Raji (cell line): ENCODE data around the gene ADAR.

Experiments used
- POLR2A ChIP-seq: IDR thresholded peaks from 2 replicates; pipeline ENCODE4 v1.6.1; 2011; ENCODE audit warnings: low read depth, low read length, control low read depth; ENCODE audit not compliant: insufficient read depth

Gene ADAR

DNA sequence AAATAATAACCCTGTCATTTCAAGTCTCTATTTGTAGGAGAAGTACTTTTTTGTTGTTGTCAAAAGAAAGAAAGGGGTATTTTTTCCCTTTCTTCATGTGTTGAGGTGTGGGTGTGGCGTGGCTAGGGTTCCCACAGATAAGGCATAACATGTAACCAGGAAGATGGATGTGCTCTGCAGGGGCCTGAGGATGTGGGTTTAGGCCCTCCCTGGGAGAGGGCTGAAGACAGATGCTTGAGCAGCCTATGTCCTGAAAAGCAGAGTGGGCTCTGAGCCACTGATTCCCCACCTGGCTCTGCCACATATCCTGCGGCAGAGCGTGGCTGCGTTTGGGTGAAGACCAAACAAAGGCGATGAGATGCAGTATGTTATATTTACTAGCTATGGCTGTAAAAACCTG is 13.9 kb upstream of the ADAR start:
- TF ChIP-seq POLR2A = no peak

DNA sequence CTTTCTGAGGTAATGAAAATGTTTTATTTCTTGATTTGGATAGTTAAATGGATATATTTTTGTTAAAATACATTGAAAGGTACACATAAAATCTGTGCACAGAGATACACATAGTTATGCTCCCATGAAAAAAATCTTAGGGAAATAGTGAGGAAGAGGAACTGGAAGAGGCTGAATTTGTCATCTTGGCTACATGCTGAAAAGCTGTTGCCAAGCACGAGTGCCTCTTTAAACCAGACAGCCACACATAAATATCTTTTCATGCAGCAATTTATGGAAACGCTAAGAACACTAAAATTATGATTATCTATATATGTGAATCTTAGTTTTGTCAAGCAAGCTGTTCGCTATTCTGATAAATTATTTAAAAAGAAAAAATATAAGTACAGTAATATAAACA is 12.8 kb upstream of the ADAR start:
- TF ChIP-seq POLR2A = no peak

DNA sequence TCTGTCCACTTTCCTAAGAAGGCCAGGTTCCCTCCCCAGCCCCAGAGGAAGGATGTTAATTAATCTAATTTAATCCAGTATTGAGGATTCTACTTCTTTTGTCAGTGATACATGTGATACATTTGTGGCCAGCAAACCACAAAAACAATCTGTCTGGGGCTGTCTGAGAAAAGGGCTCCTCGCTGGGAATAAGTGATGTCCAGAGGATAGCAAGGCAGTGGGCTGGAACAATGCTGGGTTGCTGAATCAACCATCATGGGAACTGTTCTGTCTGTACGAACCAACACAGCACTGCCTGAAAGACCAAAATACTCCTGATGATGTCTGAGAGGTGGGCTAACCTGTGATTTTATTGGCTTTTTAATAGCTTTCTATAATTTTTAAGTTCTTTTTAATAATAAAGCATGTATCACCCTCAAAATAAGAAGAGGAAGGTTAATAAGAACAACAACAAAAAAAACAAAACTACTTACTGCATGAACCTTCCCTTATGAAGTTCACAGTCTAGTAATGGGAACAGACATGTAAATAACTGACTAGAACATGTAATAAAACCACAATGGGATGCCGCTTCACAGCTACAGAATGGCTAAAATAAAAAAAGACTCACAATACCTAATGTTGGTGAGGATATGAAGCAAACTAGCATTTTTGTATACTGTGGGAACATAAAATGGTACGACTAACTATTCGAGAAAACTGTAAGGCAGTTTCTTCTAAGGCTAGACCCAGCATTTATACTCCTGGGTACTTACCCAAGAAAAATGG is 11.4 kb upstream of the ADAR start:
- TF ChIP-seq POLR2A = no peak

DNA sequence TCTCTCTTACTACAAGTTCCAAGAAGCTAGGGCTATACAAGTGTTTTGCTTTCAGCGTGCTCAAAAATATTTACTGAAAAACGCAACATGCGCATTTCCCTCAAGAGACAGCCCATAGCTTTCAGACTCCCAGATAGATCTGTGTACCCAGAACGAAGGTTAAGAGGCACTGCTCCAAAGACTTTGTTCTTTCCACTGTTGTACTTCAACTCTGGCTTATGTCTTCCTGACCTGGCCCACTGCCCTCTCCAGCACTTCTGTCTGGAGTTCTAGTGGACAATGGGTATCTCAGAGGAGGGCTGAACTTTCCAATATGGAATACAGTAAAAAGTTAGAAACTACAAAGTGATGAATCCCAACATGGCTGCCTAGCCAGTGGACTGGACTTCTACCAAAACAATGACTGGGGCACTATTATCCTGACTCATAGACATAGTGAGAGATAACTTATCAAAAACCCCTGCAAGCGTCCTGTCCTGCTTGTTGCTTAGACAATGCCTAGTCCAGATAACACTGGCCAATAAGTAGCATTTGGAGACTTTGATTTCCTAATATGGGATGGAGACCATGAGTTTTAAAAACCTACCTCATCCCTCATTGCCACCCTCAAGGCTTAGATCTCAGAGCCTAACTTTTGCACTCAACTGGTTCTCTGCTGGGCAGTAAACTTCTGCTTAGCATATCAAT is 8.8 kb upstream of the ADAR start:
- TF ChIP-seq POLR2A = no peak

DNA sequence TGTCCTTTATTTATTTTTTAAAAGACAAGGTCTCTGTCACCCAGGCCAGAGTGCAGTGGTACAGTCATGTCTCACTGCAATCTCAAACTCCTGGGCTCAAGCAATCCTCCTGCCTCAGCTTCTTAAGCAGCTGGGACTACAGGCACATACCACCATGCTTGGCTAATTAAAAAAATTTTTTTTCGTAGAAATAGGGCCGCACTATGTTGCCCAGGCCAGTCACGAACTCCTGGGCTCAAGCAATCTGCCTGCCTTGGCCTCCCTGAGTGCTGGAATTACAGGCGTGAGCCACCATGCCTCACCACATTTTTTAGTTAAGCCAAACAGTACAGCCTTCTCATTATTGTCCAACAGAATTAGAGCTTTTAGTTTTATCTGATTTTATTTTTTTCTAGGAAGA is 7.4 kb upstream of the ADAR start:
- no peak for TF ChIP-seq POLR2A

DNA sequence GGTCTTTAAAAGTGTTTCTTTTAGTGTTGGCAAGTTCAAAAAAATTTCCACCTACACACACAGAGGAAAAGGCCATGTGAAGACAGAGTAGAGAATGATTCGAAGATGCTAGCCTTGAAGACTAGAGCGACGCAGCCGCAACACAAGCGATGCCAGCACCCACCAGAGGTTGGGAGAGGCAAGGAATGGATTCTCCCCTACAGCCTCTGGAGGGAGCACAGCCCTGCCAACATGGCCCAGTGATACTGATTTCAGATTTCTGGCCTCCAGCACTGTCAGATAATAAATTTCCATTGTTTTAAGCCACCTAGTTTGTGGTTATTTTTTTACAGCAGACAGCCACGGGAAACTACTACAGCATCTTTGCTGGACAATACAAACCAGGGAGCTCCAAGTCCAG is 6.9 kb upstream of the ADAR start:
- no peak for TF ChIP-seq POLR2A

DNA sequence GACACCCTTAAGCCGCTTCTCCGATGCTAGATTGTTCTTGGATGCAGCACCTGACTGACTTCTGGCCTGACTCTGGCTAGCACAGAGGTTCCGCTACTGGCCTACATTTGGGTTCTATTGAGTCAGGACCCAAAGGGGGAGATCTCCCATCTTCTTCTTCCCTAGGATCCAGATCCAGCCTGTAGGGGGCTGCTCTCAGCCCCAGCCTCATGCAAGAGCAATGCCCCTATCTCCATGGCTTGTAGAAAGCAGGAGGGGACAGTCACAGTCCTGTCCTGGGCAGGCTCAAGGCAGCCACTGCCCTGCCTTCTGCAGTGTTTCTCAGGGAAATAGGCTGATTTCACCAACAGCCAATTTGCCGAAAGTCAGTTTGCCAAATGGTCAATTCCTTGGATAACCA is 6.3 kb upstream of the ADAR start:
- no peak for TF ChIP-seq POLR2A

DNA sequence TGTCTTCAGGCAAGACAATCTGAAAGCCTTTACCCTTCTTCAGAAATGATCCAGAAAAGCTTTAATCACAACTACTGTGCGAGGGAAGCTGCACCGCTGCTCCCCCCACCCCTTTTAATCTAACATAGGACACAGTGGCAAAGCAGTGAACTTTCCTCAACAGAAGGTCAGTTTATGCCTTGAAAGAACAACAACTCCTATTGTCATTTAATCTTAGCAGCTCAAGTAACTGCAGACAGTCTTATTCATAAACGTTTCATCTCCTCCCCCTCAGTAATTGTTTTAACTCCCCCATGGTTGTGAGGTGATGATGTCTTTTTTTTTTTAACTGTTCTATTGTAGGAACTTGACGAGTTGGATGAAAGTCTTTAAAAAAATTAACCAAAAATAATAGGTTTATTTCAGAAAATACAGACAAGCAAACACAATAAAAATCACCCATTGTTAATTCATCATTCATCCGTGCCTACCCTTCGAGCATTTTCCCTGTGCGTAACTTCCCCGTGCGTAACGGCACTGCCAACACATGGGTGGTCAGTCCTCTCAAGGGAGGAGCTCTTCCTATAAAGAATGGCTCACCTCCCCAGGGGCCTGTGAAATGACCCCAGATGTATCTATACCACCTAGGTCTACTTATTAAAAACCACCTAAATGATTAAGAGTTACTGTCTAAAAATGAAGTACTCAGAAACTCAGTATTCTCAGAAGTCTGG is 3.3 kb upstream of the ADAR start:
- no peak for TF ChIP-seq POLR2A

DNA sequence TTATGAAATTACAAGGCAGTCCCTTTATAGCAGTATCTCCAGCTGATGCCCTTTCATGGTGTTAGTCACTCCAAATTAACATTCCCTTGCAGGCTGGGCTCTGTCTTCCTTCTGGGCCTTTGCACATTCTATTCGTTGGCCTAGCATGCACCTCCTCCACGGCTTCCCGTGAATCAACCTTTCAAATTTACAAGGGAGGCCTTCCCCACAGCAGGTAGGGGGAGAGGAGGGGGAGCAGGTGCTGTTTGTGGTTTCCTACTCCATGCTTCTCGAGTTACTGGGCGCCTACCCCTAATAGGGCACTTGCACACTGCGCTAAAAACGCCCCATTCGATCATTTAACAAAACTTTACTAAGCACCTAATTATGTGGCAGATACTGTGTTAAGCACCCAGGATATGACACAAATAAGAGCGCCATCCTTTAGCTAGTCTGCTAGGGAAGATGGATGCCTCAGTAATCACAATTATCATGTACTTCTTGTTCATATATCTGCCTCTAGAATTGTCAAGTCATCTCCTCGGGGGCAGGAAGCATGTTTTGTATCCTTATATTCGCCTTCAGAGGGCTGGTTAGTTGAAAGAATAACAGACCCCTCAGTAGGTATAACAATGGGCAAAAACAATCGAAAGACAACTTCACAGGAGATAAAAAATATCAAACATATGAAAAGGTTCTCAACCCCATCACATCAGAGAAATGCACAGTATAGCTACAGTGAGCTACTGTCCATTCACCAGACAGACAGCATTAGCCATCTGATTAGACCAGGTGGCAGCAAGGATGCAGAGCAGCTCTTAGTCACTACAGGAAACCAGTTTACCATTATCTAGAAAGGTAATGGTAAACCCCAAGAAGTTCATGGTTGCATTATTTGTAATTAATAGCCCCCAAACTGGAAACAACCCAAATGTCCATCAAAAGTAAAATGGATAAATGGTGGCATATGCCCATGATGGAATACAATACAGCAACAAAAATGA is 1.7 kb upstream of the ADAR start:
- no peak for TF ChIP-seq POLR2A

DNA sequence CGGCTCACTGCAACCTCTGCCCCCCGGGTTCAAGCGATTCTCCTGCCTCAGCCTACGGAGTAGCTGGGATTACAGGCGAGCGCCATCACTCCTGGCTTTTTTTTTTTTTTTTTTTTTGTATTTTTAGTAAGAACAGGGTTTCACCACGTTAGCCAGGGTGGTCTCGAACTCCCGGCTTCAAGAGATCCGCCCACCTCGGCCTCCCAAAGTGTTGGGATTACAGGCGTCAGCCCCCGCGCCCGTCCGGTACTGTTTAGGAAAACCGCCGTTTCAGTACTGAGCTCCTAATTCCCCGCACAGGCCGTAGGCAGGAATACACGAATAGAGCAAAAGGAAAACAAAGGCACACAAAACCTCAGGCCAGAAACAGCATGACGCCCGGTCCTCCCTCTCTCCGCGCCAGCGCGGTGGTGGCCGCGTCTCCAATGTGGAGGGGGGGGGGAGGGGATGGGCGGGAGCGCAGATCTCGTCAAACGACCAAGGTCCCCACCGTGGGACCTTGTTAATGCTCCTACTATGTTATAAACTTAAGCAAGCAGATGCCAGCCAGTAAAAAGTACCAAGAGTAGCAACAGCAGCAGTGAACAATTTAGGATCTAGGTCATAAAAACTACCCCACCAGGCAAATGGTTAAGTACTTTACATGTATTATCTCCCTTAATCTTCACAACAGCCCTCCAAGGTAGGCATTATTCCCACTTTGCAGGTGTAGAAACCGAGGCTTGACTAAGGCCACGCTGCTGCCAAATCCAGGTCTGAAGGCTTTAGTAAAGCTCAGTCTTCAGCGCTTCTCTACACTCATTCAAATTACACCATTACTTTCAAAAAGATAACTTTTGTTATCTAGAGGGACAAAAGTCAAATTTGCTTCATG is 648 bp upstream of the ADAR start:
- TF ChIP-seq POLR2A = no peak

DNA sequence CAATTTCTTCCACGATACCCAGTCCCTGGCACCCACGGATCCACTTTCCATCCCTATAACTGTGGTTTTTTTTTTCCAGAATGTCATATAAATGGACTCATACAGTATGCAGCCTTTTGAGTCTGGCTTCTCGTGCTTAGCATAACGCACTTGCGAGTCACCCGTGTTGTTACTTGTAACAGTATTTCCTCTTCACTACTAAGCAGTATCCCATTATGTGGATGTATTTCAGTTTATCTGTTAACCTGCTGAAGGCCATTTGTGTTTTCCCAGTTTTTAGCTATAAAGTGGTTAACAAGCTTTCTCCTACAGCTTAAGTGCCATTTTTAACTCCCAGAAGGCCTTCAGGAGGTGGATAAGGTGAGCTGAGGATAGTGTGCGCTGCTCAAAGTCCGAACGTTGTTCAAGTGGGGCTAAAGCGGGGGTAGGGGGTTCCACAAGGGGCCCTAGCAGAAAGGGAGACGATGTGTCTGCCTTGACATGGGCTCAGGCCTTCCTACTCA is 829 bp downstream of the ADAR start:
- TF ChIP-seq POLR2A = no peak

DNA sequence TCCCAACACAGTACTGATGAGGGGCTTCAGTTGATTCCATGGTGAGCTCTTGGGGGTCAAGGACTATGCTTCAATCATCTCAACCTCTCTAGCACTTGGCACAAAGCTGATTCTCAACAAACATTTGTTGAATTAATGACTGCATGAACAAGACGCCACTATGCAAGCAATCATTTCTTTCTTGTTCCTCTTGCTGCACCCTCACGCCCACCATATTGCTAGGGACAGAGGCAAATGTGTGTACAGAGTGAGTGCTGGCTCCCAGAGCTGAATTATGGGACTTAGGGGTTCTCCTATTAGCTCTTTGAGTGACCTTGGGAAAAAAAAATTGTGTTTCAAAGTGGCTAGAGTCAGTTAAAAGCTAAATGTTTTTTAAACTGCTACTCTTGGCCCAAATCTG is 2.5 kb downstream of the ADAR start:
- no peak for TF ChIP-seq POLR2A

DNA sequence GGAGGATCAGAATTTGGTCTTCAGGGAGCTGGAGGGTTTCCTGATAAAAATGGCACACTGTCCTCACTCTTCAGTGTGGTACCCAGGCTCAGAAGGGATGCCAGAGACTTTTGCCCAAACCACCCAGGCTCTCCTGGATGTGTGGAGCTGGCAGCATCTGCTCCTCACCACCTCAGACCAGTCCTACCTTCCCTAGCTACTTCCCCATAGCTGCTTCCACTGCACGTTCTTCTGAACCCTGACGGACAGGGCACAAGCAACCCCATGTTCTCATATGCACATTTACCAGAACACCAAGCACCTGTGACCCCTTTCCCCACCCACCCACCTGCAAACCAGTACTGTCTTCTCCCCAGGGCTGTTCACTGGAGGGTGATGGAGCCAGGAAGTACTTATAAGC is 4.7 kb downstream of the ADAR start:
- TF ChIP-seq POLR2A = no peak

DNA sequence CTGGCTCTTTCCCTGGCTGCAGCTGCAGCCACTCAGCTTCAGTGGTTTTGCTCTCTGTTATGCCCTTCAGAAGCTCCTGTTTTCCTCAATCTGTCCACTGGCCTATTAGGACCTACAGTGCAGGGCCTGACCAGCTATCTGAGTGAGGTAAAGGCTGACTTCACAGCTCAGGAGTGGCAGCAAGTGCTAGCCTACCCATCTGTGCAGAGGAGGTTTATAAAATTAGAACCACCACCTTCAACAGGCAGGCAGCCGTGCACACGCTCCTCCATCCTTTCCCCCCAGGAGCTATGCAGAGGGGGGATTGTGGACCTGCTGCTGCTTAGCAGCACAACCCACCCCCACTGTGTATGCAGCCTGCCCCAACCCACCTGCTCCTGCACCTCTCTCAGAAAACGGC is 8.3 kb downstream of the ADAR start:
- TF ChIP-seq POLR2A = no peak
